ENCODE results near the gene APEX2. TPM values are rescaled to one million over a fixed set of nuclear protein-coding genes. Genes with fewer than 3 reads are reported as not detected.

The APEX2 gene
- total RNA-seq, 2 donors from 2014 or later, result 33.2 to 40.4 TPM

DNA sequence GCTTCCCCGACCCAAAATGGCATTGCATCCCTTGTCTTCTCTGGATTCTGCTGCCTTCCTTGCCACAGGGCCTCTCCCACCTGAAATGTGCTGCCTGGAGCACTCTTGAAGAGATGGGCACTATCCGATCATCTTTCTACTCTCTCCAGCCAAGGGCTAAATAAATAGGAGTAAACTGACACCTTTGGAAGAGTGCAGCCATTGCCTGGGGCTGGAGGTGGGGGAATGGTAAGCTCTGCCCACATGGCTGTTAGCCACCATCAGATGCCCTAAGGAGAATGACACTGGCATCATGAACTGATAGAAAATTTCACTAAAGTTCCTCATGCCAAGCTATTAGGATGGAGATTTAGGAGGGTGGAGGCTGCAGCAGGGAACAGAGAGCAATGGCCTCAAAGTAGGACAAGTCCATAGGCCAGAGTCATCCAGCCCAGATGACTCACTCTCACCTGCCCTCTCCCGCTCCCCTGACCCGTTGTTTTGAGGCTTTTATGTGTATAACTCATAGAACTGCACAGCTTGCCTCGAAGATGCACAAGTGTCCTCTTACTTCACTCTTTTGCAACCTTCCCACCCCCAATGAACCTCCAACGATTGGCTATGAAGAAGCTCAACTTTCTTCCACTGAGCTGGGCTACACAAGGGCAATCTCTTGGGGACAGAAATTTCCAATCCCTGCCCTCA lies 5.4 kb upstream of the APEX2 start:
- H3K4me1 ChIP-seq (ENCODE audit: control insufficient read depth, insufficient read depth, low read length), result no peaks in the 10 kb centered on the region
- H3K9me3 ChIP-seq (ENCODE audit: control insufficient read depth, low read length), result no peaks in the 10 kb centered on the region
- 80 to 93% methylated on average over 2 to 6 of the region's 6 CpGs for WGBS, 2 experiments (ENCODE audit: insufficient coverage in 1 of 2, insufficient read length in 1 of 2)
- Mint-ChIP-seq H3K4me1 (no peaks in the 10 kb centered on the region), H3K27me3 (ENCODE audit: insufficient read depth) (no peaks in the 10 kb centered on the region), H3K9me3 (peaks cover 44% of the 10 kb centered on the region), H3K36me3 (ENCODE audit: low read depth) (no peaks in the 10 kb centered on the region), H3K4me3 (no peak overlapping the region), H3K27ac (no peak overlapping the region)
- no peak overlapping the region for H3K9ac ChIP-seq (ENCODE audit: extremely low read depth, low read length, poor library complexity, severe bottlenecking)
- no peak for DNase-seq
- no peak overlapping the region for H3K27ac ChIP-seq (ENCODE audit: low read depth, low read length)
- no peaks in the 10 kb centered on the region for H3K27me3 ChIP-seq (ENCODE audit: control insufficient read depth, insufficient read depth, low read length, poor library complexity, severe bottlenecking)
- H3K4me3 ChIP-seq (ENCODE audit: low read length), result no peak overlapping the region
- H3K36me3 ChIP-seq (ENCODE audit: control insufficient read depth, insufficient read depth, low read length), result no peaks in the 10 kb centered on the region
- TF ChIP-seq, protein P1, sequence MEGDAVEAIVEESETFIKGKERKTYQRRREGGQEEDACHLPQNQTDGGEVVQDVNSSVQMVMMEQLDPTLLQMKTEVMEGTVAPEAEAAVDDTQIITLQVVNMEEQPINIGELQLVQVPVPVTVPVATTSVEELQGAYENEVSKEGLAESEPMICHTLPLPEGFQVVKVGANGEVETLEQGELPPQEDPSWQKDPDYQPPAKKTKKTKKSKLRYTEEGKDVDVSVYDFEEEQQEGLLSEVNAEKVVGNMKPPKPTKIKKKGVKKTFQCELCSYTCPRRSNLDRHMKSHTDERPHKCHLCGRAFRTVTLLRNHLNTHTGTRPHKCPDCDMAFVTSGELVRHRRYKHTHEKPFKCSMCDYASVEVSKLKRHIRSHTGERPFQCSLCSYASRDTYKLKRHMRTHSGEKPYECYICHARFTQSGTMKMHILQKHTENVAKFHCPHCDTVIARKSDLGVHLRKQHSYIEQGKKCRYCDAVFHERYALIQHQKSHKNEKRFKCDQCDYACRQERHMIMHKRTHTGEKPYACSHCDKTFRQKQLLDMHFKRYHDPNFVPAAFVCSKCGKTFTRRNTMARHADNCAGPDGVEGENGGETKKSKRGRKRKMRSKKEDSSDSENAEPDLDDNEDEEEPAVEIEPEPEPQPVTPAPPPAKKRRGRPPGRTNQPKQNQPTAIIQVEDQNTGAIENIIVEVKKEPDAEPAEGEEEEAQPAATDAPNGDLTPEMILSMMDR (conservative IDR thresholded peaks at IDR 0.05), result no peak

- Histone ChIP-seq H3K4me3 (ENCODE audit: low read length) (no peak overlapping the region), H3K4me1 (ENCODE audit: control insufficient read depth, insufficient read depth, low read length) (no peaks in the 10 kb centered on the region), H3K9ac (ENCODE audit: extremely low read depth, low read length, poor library complexity, severe bottlenecking) (no peak overlapping the region), H3K27me3 (ENCODE audit: control insufficient read depth, insufficient read depth, low read length, poor library complexity, severe bottlenecking) (no peaks in the 10 kb centered on the region), H3K27ac (ENCODE audit: low read depth, low read length) (no peak overlapping the region), H3K9me3 (ENCODE audit: control insufficient read depth, low read length) (no peaks in the 10 kb centered on the region), H3K36me3 (ENCODE audit: control insufficient read depth, insufficient read depth, low read length) (no peaks in the 10 kb centered on the region)
- H3K27ac Mint-ChIP-seq, result no peak overlapping the region
- no peaks in the 10 kb centered on the region for H3K4me1 Mint-ChIP-seq
- no peaks in the 10 kb centered on the region for H3K36me3 Mint-ChIP-seq (ENCODE audit: low read depth)
- peaks cover 45% of the 10 kb centered on the region for H3K9me3 Mint-ChIP-seq
- TF ChIP-seq, protein P1 (conservative IDR thresholded peaks at IDR 0.05), result no peak
- H3K4me3 Mint-ChIP-seq, result no peak overlapping the region
- no peaks in the 10 kb centered on the region for H3K27me3 Mint-ChIP-seq (ENCODE audit: insufficient read depth)
- DNase-seq, result no peak
Measured at GRCh38 chrX:54995621-54996020, 4.5 kb upstream of the APEX2 start.

DNA sequence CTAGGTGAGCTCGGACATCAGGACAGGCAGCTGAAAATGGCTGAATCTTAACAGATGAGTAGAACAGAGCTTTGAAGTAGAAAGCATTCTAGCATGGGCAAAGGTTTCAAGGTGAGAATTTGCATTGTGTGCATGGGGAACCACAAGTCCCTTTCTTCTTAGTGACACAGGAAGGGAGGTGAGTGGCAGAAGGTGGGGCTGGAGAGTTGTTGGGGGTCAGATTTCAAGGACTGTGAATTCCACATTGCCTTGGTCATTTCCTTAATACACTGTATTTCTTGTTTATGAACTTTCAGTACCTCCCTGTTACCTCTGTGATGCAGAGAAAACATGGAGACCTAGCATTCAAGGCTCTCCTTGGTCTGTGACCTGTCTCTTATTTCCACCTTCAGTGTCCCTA lies 4.1 kb downstream of the APEX2 start:
- Mint-ChIP-seq H3K27me3 (ENCODE audit: insufficient read depth) (no peaks in the 10 kb centered on the region), H3K27ac (no peak overlapping the region), H3K4me3 (no peak overlapping the region), H3K4me1 (no peaks in the 10 kb centered on the region), H3K9me3 (peaks cover 71% of the 10 kb centered on the region), H3K36me3 (ENCODE audit: low read depth) (peaks cover 51% of the 10 kb centered on the region)
- no peaks in the 10 kb centered on the region for H3K27me3 ChIP-seq (ENCODE audit: control insufficient read depth, insufficient read depth, low read length, poor library complexity, severe bottlenecking)
- peaks cover 41% of the 10 kb centered on the region for H3K36me3 ChIP-seq (ENCODE audit: control insufficient read depth, insufficient read depth, low read length)
- WGBS, 2 experiments (ENCODE audit: insufficient coverage in 1 of 2, insufficient read length in 1 of 2), result 100% methylated on average over 1 of the region's 1 CpG
- no peaks in the 10 kb centered on the region for H3K9me3 ChIP-seq (ENCODE audit: control insufficient read depth, low read length)
- no peak overlapping the region for H3K4me3 ChIP-seq (ENCODE audit: low read length)
- no peak overlapping the region for H3K9ac ChIP-seq (ENCODE audit: extremely low read depth, low read length, poor library complexity, severe bottlenecking)
- TF ChIP-seq, protein P1 (conservative IDR thresholded peaks at IDR 0.05), result no peak
- DNase-seq, result no peak
- no peak overlapping the region for H3K27ac ChIP-seq (ENCODE audit: low read depth, low read length)
- no peaks in the 10 kb centered on the region for H3K4me1 ChIP-seq (ENCODE audit: control insufficient read depth, insufficient read depth, low read length)

Data from endodermal cell (in vitro differentiated cells).